RWPE2 (cell line): ENCODE results near the gene RAB1A.
A peak's percentile ranks its signal among the peaks of the same experiment; 100 is the strongest.

ENCODE experiments used
- ATAC-seq: fragments of 200-7000 bp; cut with Tn5 transposase; 3 replicates; pipeline ENCODE4 v1.9.1; 2021; ENCODE audit warnings: low read depth
- DNase-seq: peaks from one replicate; pipeline ENCODE4 v3.0.0-alpha.2; 2020; ENCODE audit warnings: low spot score
- H3K27ac ChIP-seq: fragments of 450-650 bp; 2 replicates; pipeline ENCODE4 v1.5.1; 2017; ENCODE audit warnings: mild to moderate bottlenecking; ENCODE audit not compliant: poor library complexity, severe bottlenecking
- H3K27me3 ChIP-seq: fragments of 250-450 bp; sonication (Bioruptor Pico); 2 replicates; pipeline ENCODE4 v1.5.1; 2021; ENCODE audit warnings: mild to moderate bottlenecking, moderate library complexity; ENCODE audit not compliant: insufficient read depth, poor library complexity, severe bottlenecking
- H3K36me3 ChIP-seq: fragments of 250-450 bp; sonication (Bioruptor Pico); 2 replicates; pipeline ENCODE4 v1.5.1; 2020; ENCODE audit warnings: low read depth, mild to moderate bottlenecking, moderate library complexity
- H3K4me1 ChIP-seq: fragments of 250-450 bp; sonication (Bioruptor Pico); 2 replicates; pipeline ENCODE4 v1.5.1; 2021; ENCODE audit warnings: mild to moderate bottlenecking, moderate library complexity; ENCODE audit not compliant: insufficient read depth, poor library complexity, severe bottlenecking
- H3K4me3 ChIP-seq: fragments of 250-450 bp; sonication (Bioruptor Pico); 2 replicates; pipeline ENCODE4 v1.5.1; 2021; ENCODE audit warnings: mild to moderate bottlenecking, moderate library complexity; ENCODE audit not compliant: severe bottlenecking
- H3K9me3 ChIP-seq: fragments of 250-450 bp; sonication (Bioruptor Pico); 2 replicates; pipeline ENCODE4 v1.5.1; 2021; ENCODE audit warnings: mild to moderate bottlenecking, moderate library complexity; ENCODE audit not compliant: severe bottlenecking
- TF ChIP-seq, protein P1 (sequence below): fragments of 450-650 bp; IDR thresholded peaks from one replicate; pipeline ENCODE4 v1.5.1; 2017; ENCODE audit warnings: mild to moderate bottlenecking, moderate library complexity; ENCODE audit not compliant: poor library complexity, severe bottlenecking

RAB1A gene

DNA sequence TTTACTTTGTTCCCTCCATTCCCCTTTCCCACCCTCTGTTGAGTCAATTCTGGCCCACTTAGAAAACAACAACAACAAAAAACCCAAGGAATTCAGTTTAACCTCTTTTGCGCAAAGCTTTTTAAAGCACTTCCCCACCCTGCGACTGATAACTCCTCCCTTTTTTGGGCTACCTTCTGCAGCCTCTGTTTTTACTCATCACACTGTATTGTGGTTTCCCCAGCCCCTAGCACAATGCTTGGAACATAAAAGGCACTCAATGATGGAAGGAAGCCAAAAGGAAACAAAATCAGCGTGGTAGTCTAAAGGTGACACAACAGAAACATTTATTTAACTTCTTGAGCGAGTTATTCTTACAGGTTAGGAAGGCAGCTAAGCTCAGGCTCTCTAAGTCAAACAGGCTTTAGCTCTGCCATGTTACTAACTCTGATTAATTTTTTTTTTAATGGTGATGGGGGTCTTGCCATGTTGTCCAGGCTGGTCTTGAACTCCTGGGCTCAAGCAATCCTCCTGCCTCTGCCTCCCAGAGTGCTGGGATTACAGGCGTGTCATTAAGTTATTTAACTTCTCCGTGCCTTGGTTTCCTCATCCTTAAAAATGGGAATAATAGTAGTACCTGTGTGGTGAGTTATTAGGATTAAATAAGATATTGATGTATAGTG, 72.4 kb downstream of the RAB1A start:
- Histone ChIP-seq H3K27ac (peak overlapping the region; percentile 7), H3K27me3 (no peaks in the 10 kb centered on the region), H3K9me3 (no peaks in the 10 kb centered on the region), H3K4me1 (peaks cover 7% of the 10 kb centered on the region), H3K36me3 (no peaks in the 10 kb centered on the region), H3K4me3 (peak overlapping the region; percentile 71)
- ATAC-seq = no peak
- TF ChIP-seq, protein P1, sequence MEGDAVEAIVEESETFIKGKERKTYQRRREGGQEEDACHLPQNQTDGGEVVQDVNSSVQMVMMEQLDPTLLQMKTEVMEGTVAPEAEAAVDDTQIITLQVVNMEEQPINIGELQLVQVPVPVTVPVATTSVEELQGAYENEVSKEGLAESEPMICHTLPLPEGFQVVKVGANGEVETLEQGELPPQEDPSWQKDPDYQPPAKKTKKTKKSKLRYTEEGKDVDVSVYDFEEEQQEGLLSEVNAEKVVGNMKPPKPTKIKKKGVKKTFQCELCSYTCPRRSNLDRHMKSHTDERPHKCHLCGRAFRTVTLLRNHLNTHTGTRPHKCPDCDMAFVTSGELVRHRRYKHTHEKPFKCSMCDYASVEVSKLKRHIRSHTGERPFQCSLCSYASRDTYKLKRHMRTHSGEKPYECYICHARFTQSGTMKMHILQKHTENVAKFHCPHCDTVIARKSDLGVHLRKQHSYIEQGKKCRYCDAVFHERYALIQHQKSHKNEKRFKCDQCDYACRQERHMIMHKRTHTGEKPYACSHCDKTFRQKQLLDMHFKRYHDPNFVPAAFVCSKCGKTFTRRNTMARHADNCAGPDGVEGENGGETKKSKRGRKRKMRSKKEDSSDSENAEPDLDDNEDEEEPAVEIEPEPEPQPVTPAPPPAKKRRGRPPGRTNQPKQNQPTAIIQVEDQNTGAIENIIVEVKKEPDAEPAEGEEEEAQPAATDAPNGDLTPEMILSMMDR = no peak
- no peak for DNase-seq

DNA sequence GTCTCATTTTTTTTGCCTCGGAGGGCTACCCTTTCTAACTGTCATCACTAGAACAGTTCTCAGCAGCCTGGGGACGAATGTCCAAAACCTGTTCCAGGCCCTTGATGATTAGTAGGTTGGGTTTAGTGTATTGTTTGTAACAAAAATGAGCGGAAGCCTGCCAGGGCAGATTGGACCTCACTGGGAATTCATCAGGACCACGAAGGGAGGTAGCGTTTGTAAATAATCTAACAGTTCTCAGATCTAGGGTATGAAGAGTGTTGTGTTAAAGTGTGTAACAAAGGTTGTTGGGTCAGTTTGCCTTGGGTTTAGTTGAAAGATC, 72.9 kb downstream of the RAB1A start:
- DNase-seq (no peak), ATAC-seq (no peak)
- Histone ChIP-seq H3K27ac (peak overlapping the region; percentile 7), H3K9me3 (no peaks in the 10 kb centered on the region), H3K27me3 (no peaks in the 10 kb centered on the region), H3K36me3 (no peaks in the 10 kb centered on the region), H3K4me3 (peak overlapping the region; percentile 71), H3K4me1 (peaks cover 7% of the 10 kb centered on the region)
- TF ChIP-seq, protein P1 = no peak

DNA sequence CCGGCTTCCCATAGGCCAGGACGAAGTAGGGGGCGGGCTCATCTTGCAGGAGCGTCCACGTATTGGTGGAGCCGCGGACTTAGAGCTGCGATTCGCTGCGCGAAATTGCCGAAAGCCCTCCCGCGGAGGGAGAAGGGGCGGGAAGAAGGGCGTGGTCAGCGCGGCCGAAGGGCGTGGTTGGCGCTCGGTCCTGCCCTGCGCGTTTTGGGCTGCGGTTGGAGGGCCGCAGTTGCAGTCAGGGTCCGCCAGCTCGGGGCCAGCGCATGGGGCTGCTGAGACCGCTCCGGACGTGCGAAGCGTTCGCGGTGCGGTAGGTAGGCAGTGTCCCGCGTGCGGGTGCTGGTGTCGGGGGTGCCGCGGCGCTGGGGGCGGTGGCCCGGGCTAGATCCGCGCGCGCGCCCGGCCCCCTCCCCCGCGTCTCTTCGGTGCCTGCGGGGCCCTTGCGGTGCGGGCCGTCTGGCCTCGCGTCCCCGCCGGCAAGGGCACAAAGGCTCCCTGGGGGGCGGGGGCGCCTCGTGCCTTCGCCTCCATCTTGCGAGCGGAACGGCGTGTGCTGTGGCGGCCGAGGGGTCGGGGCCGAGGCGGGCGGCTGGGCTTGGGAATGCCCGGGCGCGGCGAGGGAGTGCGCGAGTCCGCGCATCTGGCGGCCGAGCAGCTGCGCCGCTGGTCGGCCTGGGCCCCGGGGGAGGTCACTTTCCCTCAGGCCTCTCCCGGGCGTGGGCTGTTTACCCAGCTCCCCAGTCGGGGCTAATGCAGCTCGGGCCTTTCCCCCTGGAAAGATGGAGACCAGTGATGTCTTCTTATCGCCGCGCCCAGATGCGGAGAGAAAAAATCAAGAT, 73.5 kb downstream of the RAB1A start, which contains the start of gene CEP68:
TSS of gene CEP68 (plus strand) at position 202 of the 839 bp plus-strand sequence. CDS start 13,029 bp downstream, outside the sequence.
- H3K4me1 ChIP-seq = peaks cover 7% of the 10 kb centered on the region
- H3K27ac ChIP-seq = peak within 1 kb of the TSS; percentile 7
- ATAC-seq = peak; percentile 98
- TF ChIP-seq, protein P1 = no peak
- DNase-seq = peak; percentile 95
- no peaks in the 10 kb centered on the region for H3K9me3 ChIP-seq
- peak within 1 kb of the TSS; percentile 71 for H3K4me3 ChIP-seq
- H3K27me3 ChIP-seq = no peaks in the 10 kb centered on the region
- no peaks in the 10 kb centered on the region for H3K36me3 ChIP-seq

DNA sequence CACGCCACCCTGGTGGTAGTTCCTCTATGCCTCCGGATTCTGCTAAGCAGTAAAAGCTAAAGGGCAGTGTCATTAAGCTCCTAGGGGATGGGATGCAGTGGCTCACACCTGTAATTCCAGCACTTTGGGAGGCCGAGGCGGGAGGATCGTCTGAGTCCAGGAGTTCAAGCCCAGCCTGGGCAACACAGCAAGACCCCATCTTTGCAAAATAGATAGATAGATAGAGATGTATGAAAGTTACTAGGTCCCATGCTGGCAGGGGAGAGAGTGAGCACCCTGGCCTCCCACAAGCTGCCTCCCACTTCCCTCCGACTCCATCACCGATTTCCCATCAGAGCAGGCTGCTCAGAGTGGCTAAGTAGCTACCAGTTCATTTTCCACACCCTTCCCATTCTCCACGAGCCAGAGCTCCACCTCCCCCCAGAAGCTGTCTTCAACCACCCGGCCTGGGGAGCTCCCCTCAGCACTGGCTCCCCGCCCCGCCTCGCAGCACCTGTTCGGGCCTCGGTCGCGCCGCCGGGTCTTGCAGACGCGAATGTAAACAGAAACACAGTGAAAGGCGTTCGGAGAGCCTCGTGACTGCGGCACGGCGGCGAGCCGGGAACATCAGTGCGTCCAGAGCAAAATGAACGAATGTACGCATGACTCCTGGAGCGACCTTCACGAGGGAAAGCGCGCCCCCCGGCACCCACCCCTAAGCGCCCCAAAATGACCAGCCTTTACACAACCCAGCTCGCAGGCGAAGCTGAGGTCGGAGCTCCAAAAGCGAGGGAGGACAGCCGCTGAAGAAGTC, 74.3 kb downstream of the RAB1A start:
- H3K27ac ChIP-seq = no peak overlapping the region

More for the DNA sequence above, 74.3 kb downstream of the RAB1A start:
- Histone ChIP-seq H3K27me3 (no peaks in the 10 kb centered on the region), H3K4me3 (peak overlapping the region; percentile 71), H3K4me1 (peaks cover 7% of the 10 kb centered on the region), H3K9me3 (no peaks in the 10 kb centered on the region), H3K36me3 (no peaks in the 10 kb centered on the region)
- TF ChIP-seq, protein P1 = no peak
- no peak for DNase-seq
- ATAC-seq = peak; percentile 24
